RCC 7860 (cell line): Measurements from ENCODE around the gene TSHB.
"Not testable (repeated sequence)": the region's sequence is repeated elsewhere in the genome, so short reads cannot be mapped to it uniquely, and the experiment has no call there.

Source experiments
- DNase-seq: peaks from one replicate; pipeline ENCODE4 v3.0.0-alpha.2; 2015; ENCODE audit warnings: low spot score
- FAIRE-seq: peaks from 2 replicates; lab custom pipeline; 2012; peaks lifted over from hg19 to GRCh38; lab: Jason Lieb, UNC

The TSHB gene

GRCh38 chr1:115029526-115029925, at the start of gene TSHB:
TSHB (plus strand) TSS chr1:115029826; CDS start chr1:115033363, 3,537 bp downstream.
- DNase-seq: no peak
- peak; percentile 62 for FAIRE-seq

GRCh38 chr1:114982251-114982650, 47.4 kb upstream of the TSHB start:
- FAIRE-seq (no peak), DNase-seq (no peak)

GRCh38 chr1:114986286-114986685, 43.3 kb upstream of the TSHB start:
- FAIRE-seq (no peak), DNase-seq (no peak)

- FAIRE-seq: no peak
- DNase-seq: no peak
These were observed 41.5 kb upstream of the TSHB start for GRCh38 chr1:114988095-114988494.

GRCh38 chr1:114997510-114998289, 31.9 kb upstream of the TSHB start:
- DNase-seq: no peak
- peak; percentile 56 for FAIRE-seq

- no peak for DNase-seq
- no peak for FAIRE-seq
These were observed 23.4 kb upstream of the TSHB start for GRCh38 chr1:115006191-115006590.

GRCh38 chr1:115012006-115012405, 17.6 kb upstream of the TSHB start:
- FAIRE-seq (no peak), DNase-seq (no peak)

GRCh38 chr1:115012434-115012833, 17.2 kb upstream of the TSHB start:
- DNase-seq (no peak), FAIRE-seq (no peak)

GRCh38 chr1:115013792-115014191, 15.8 kb upstream of the TSHB start:
- DNase-seq: no peak
- FAIRE-seq: no peak

- not testable (repeated sequence) for FAIRE-seq
These were observed 10.1 kb upstream of the TSHB start for GRCh38 chr1:115019549-115019948.

GRCh38 chr1:115021145-115021544, 8.5 kb upstream of the TSHB start:
- FAIRE-seq (no peak), DNase-seq (no peak)

More at GRCh38 chr1:115019549-115019948, 10.1 kb upstream of the TSHB start:
- not testable (repeated sequence) for DNase-seq

GRCh38 chr1:115023593-115023992, 6.0 kb upstream of the TSHB start:
- FAIRE-seq (no peak), DNase-seq (no peak)

GRCh38 chr1:115031595-115031994, 2.0 kb downstream of the TSHB start:
- FAIRE-seq (no peak), DNase-seq (no peak)

GRCh38 chr1:115035652-115036051, 6.0 kb downstream of the TSHB start:
- FAIRE-seq: no peak
- DNase-seq: no peak

- no peak for DNase-seq
These were observed 7.3 kb downstream of the TSHB start for GRCh38 chr1:115036814-115037507.

GRCh38 chr1:115040501-115040900, 10.9 kb downstream of the TSHB start:
- DNase-seq: no peak
- FAIRE-seq: no peak

More at GRCh38 chr1:115036814-115037507, 7.3 kb downstream of the TSHB start:
- no peak for FAIRE-seq

- DNase-seq (no peak), FAIRE-seq (no peak)
These were observed 12.0 kb downstream of the TSHB start for GRCh38 chr1:115041654-115042053.

GRCh38 chr1:115046751-115047150, 17.1 kb downstream of the TSHB start:
- DNase-seq: no peak
- no peak for FAIRE-seq

GRCh38 chr1:115051850-115052249, 22.2 kb downstream of the TSHB start:
- no peak for DNase-seq
- no peak for FAIRE-seq

GRCh38 chr1:115052454-115053083, 22.9 kb downstream of the TSHB start:
- FAIRE-seq (peak; percentile 80), DNase-seq (peak; percentile 43)

- DNase-seq: peak; percentile 96
- FAIRE-seq: peak; percentile 93
These were observed 26.8 kb downstream of the TSHB start for GRCh38 chr1:115056395-115056798.
